GM12878 (cell line): ENCODE results near the gene MAPK13. TPM values are rescaled to one million over a fixed set of nuclear protein-coding genes. Genes with fewer than 3 reads are reported as not detected.

ENCODE experiments used
- ATAC-seq: fragments of 200-7000 bp; cut with Tn5 transposase; 3 replicates; pipeline ENCODE4 v1.9.1; 2020; ENCODE audit warnings: mild to moderate bottlenecking, moderate library complexity
- BruUV-seq: library from RNA; stranded (reverse); fragments of 400-500 nt; replicated peaks from 2 replicates; lab custom pipeline; 2021; lab: Mats Ljungman, UMichigan
- CTCF ChIA-PET: fragments of 300-600 bp; sonication (Branson Sonifier 250); formaldehyde crosslinking; extraction: SDS; loops from one replicate; lab custom pipeline; 2021; ENCODE audit warnings: inconsistent platforms; lab: Yijun Ruan, JAX
- POLR2A ChIA-PET: fragments of 350-600 bp; formaldehyde crosslinking; extraction: SDS; loops from one replicate; lab custom pipeline; 2021; ENCODE audit warnings: inconsistent platforms; lab: Charles Lee
- RAD21 ChIA-PET: fragments of 300-600 bp; sonication (Branson Sonifier 250); formaldehyde crosslinking; loops from one replicate; lab custom pipeline; 2023; ENCODE audit warnings: antibody characterized with exemption; ENCODE audit not compliant: unreplicated experiment; lab: Charles Lee
- SMC1A ChIA-PET: fragments of 300-600 bp; sonication (Branson Sonifier 250); formaldehyde crosslinking; loops from one replicate; lab custom pipeline; 2023; ENCODE audit not compliant: unreplicated experiment, uncharacterized antibody; lab: Charles Lee
- DNase-seq: peaks from one replicate; pipeline ENCODE4 v3.0.0-alpha.2; 2011; ENCODE audit warnings: low read depth, low spot score
- FAIRE-seq: peaks from 3 replicates; lab custom pipeline; 2011; peaks lifted over from hg19 to GRCh38; lab: Jason Lieb, UNC
- H2AFZ ChIP-seq: 2 replicates; pipeline ENCODE4 v1.6.0; 2011; ENCODE audit warnings: low read depth, low read length, control low read depth; ENCODE audit not compliant: control insufficient read depth
- H3K27ac ChIP-seq: 2 replicates; pipeline ENCODE4 v1.5.1; 2011; ENCODE audit warnings: control low read depth; ENCODE audit not compliant: control insufficient read depth, insufficient read depth
- H3K27me3 ChIP-seq, 2 experiments: replicated peaks in 1 of 2; 2 replicates each; pipeline versions ENCODE4 v1.6.0 to v1.6.1; 2011; ENCODE audit warnings: low read length in 1 of 2; ENCODE audit not compliant: control insufficient read depth in 2 of 2, insufficient read depth in 2 of 2
- H3K36me3 ChIP-seq, 2 experiments: 2 replicates each; pipeline ENCODE4 v1.5.1; 2011; ENCODE audit warnings: low read length in 1 of 2; ENCODE audit not compliant: control insufficient read depth in 2 of 2, insufficient read depth in 2 of 2
- H3K4me1 ChIP-seq: 2 replicates; pipeline ENCODE4 v1.6.1; 2011; ENCODE audit warnings: mild to moderate bottlenecking, low read length, moderate library complexity, mixed read lengths; ENCODE audit not compliant: control insufficient read depth, insufficient read depth
- H3K4me2 ChIP-seq: 2 replicates; pipeline ENCODE4 v1.6.0; 2011; ENCODE audit warnings: control low read depth; ENCODE audit not compliant: control insufficient read depth, insufficient read depth
- H3K4me3 ChIP-seq: fragments of 200-600 bp; sonication (generic); 2 replicates; pipeline ENCODE4 v1.5.1; 2016
- H3K79me2 ChIP-seq: 2 replicates; pipeline ENCODE4 v1.6.0; 2011; ENCODE audit warnings: low read length; ENCODE audit not compliant: control insufficient read depth, insufficient read depth
- H3K9ac ChIP-seq: 2 replicates; pipeline ENCODE4 v1.8.0; 2011; ENCODE audit warnings: low read length, control low read depth, mixed read lengths; ENCODE audit not compliant: control insufficient read depth, insufficient read depth
- H3K9me3 ChIP-seq: replicated peaks from 3 replicates; pipeline ENCODE4 v1.5.1; 2011; ENCODE audit warnings: mild to moderate bottlenecking, low read length; ENCODE audit not compliant: control insufficient read depth, insufficient read depth
- H4K20me1 ChIP-seq: 2 replicates; pipeline ENCODE4 v1.6.0; 2011; ENCODE audit not compliant: control insufficient read depth, insufficient read depth
- BCL3 ChIP-seq: IDR thresholded peaks from 2 replicates; pipeline ENCODE4 v1.6.1; 2011; ENCODE audit warnings: borderline replicate concordance, low read depth, mild to moderate bottlenecking, moderate library complexity, low read length; ENCODE audit not compliant: insufficient read depth, poor library complexity, severe bottlenecking
- CBX3 ChIP-seq: fragments of 200-600 bp; sonication (generic); IDR thresholded peaks from 2 replicates; pipeline ENCODE4 v1.6.1; 2016; ENCODE audit warnings: low read depth, borderline replicate concordance
- EED ChIP-seq: sonication (generic); IDR thresholded peaks from 2 replicates; pipeline ENCODE4 v1.6.1; 2016; ENCODE audit warnings: antibody characterized with exemption, low read depth
- ESRRA ChIP-seq: IDR thresholded peaks from 2 replicates; pipeline ENCODE4 v1.6.1; 2012; ENCODE audit warnings: mild to moderate bottlenecking, low read length, improper control_type of control experiment
- FOS ChIP-seq: IDR thresholded peaks from 3 replicates; pipeline ENCODE4 v1.6.1; 2011; ENCODE audit warnings: borderline replicate concordance; ENCODE audit not compliant: insufficient read length; ENCODE audit errors: extremely low read depth
- IRF4 ChIP-seq: IDR thresholded peaks from 2 replicates; pipeline ENCODE4 v1.6.1; 2011; ENCODE audit warnings: low read depth, low read length
- MXI1 ChIP-seq: fragments of 150-350 bp; IDR thresholded peaks from 2 replicates; pipeline ENCODE4 v1.6.1; 2011; ENCODE audit warnings: low read depth, mild to moderate bottlenecking, inconsistent platforms, low read length, improper control_type of control experiment
- RB1 ChIP-seq: fragments of 450-650 bp; formaldehyde crosslinking; IDR thresholded peaks from 2 replicates; pipeline ENCODE4 v1.6.1; 2017; ENCODE audit warnings: mild to moderate bottlenecking, borderline replicate concordance
- SUPT20H ChIP-seq: IDR thresholded peaks from 2 replicates; pipeline ENCODE4 v1.6.1; 2011; ENCODE audit warnings: low read depth, mild to moderate bottlenecking, low read length, moderate library complexity, borderline replicate concordance; ENCODE audit not compliant: control insufficient read depth
- YY1 ChIP-seq: IDR thresholded peaks from 2 replicates; pipeline ENCODE4 v1.6.1; 2011; ENCODE audit warnings: low read depth, mild to moderate bottlenecking, low read length
- ZBTB11 ChIP-seq: fragments of 450-650 bp; formaldehyde crosslinking; IDR thresholded peaks from 2 replicates; pipeline ENCODE4 v1.5.0; 2022; ENCODE audit warnings: mild to moderate bottlenecking, missing genetic modification characterization
- WGBS: methylation state at CpG from one replicate; pipeline ENCODE4 v1.1.6; 2016; ENCODE audit warnings: low lambda C conversion rate; ENCODE audit not compliant: insufficient replicate concordance, insufficient coverage; ENCODE audit errors: missing lambda C conversion rate; 5-methylcytosine and 5-hydroxymethylcytosine counted together
- in situ Hi-C: fragments of 300-500 bp; cut with MboI; formaldehyde crosslinking; loops from 9 replicates; pipeline ENCODE4 v1.14.3; 2018; ENCODE audit warnings: mixed read lengths
- intact Hi-C: fragments of 100-400 bp; cut with micrococcal nuclease; formaldehyde crosslinking; loops from one replicate; pipeline ENCODE4 v1.14.2; 2022; ENCODE audit not compliant: unreplicated experiment
- polyA plus RNA-seq, 11 experiments: library from polyadenylated mRNA; depleted of rRNA in 4 of 11; unstranded in 6 of 11; stranded (reverse) in 5 of 11; fragments of >200 nt; fragmentation: Nextera tagmentation in 4 of 11; fragmentation: Illumina TruSeq in 1 of 11; extraction: Ambion mirVana in 4 of 11; extraction: Trizol in 1 of 11; gene quantifications; 1 replicate in 1 of 11; 2 replicates in 10 of 11; pipeline versions ENCODE4 v1.2.1 to v1.2.3, GENCODE V29; 2011 to 2016; ENCODE audit warnings: inconsistent platforms in 2 of 11, missing spikeins in 2 of 11, low read depth in 1 of 11
- total RNA-seq, 4 experiments: library from RNA; depleted of rRNA in 3 of 4; stranded (reverse); fragments of >200 nt in 3 of 4; fragmentation: Illumina TruSeq in 1 of 4; extraction: Trizol in 1 of 4; gene quantifications; 2 replicates each; pipeline versions ENCODE4 v1.2.1 to v1.2.3, GENCODE V29; 2013 to 2021
- TF ChIP-seq, protein P1 (sequence below): fragments of 450-650 bp; IDR thresholded peaks from 2 replicates; pipeline ENCODE4 v1.6.1; 2016; ENCODE audit warnings: mild to moderate bottlenecking

The MAPK13 gene
- total and polyA plus RNA-seq, 10 of the 15 experiments (the other 5 are each of a cell fraction or from before 2014, with no cell fraction given), result 1.8 to 48.0 (median 37.5) TPM

DNA sequence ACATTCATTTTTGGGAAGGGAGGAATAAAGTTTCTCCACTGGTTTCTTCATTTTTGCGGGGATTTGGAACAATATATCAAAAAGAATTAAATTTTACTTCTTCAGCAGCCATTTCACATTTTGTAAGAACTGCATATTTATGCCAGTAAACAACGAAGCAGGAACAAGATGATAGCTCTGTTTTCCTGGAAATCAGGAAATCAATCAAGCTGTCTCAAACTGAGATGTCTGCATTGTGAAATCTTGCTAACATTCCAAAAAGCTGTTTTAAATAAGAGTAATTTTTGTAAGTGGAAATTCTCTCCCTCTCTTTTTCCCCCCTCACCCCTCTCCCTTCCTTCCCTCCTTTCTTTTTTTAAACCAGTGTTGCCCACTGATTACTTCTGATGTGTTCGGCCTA, 20.0 kb downstream of the MAPK13 start:
- Histone ChIP-seq H3K4me2 (no peak overlapping the region), H3K27ac (no peak overlapping the region), H3K9ac (no peak overlapping the region), H3K4me1 (no peaks in the 10 kb centered on the region), H3K79me2 (no peaks in the 10 kb centered on the region), H3K9me3 (no peaks in the 10 kb centered on the region; the same call in 2 of the 3 replicates), H3K4me3 (no peak overlapping the region), H3K27me3 (no peaks in the 10 kb centered on the region), H3K36me3 (no peaks in the 10 kb centered on the region), H2AFZ (no peak overlapping the region), H4K20me1 (no peaks in the 10 kb centered on the region)
- ChIA-PET POLR2A (no interaction called here), RAD21 (no interaction called here), CTCF (interaction anchor here (1.2 kb wide), 1 partner anchor 19 kb away, joined by 3 read pairs; no protein-coding TSS in a partner anchor), SMC1A (interaction anchor here (1.2 to 1.4 kb wide), 3 partner anchors 18 to 55 kb away, joined by 3 to 4 read pairs (median 4); no protein-coding TSS in a partner anchor)
- TF ChIP-seq IRF4 (no peak), ESRRA (no peak)
- TF ChIP-seq, protein P1, sequence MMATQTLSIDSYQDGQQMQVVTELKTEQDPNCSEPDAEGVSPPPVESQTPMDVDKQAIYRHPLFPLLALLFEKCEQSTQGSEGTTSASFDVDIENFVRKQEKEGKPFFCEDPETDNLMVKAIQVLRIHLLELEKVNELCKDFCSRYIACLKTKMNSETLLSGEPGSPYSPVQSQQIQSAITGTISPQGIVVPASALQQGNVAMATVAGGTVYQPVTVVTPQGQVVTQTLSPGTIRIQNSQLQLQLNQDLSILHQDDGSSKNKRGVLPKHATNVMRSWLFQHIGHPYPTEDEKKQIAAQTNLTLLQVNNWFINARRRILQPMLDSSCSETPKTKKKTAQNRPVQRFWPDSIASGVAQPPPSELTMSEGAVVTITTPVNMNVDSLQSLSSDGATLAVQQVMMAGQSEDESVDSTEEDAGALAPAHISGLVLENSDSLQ, result no peak
- 67% methylated on average over 3 of the region's 3 CpGs for WGBS
- intact Hi-C loops (no loop called here), in situ Hi-C loops (no loop called here)
- FAIRE-seq, result no peak
- DNase-seq, result no peak
- ATAC-seq, result no peak
- no TSS peak for BruUV-seq

DNA sequence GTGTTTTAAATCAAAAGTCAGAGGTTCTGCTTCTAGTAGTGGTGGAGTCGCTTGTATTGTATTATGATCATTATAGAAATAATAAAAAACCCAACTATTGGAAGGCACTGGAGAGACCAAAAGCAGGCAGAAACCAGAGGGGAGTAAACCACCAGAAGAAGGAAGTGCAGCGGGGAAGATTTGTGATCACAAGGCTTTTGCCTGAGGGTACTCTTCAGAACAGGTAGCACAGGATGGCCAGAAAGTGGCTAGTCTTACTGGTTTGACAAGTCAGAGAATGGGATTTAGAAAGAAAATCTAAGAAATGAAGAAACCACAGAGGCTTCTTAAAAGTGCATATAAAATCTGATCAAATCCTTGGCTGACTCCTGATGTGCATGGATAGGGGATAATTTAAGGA, 24.0 kb downstream of the MAPK13 start:
- DNase-seq (no peak), ATAC-seq (no peak), FAIRE-seq (no peak)
- 63% methylated on average over 2 of the region's 2 CpGs for WGBS
- ChIA-PET RAD21 (no interaction called here), CTCF (no interaction called here), POLR2A (no interaction called here), SMC1A (no interaction called here)
- Histone ChIP-seq H3K4me2 (no peak overlapping the region), H2AFZ (no peak overlapping the region), H3K9ac (no peak overlapping the region), H3K36me3 (no peaks in the 10 kb centered on the region), H4K20me1 (no peaks in the 10 kb centered on the region), H3K4me3 (no peak overlapping the region), H3K4me1 (no peaks in the 10 kb centered on the region), H3K9me3 (peaks cover 4% of the 10 kb centered on the region; the same call in 1 of the 3 replicates), H3K79me2 (no peaks in the 10 kb centered on the region), H3K27me3 (no peaks in the 10 kb centered on the region), H3K27ac (no peak overlapping the region)
- in situ Hi-C loops (no loop called here), intact Hi-C loops (no loop called here)
- no TSS peak for BruUV-seq
- no peak for TF ChIP-seq CBX3
- TF ChIP-seq EED, result no peak
- TF ChIP-seq MXI1, result no peak
- no peak for TF ChIP-seq YY1
- TF ChIP-seq RB1, result no peak
- TF ChIP-seq ZBTB11 (CRISPR knock-in tag), result no peak
- TF ChIP-seq FOS, result no peak
- no peak for TF ChIP-seq BCL3
- no peak for TF ChIP-seq SUPT20H
